Upper lobe of right lung (tissue), 1 donor: ENCODE measurements around the gene CST7. TPM values are rescaled to one million over a fixed set of nuclear protein-coding genes. Genes with fewer than 3 reads are reported as not detected.

Experiments
- ATAC-seq: fragments of 200-7000 bp; cut with Tn5 transposase; one replicate; pipeline ENCODE4 v1.9.1; 2020; ENCODE audit warnings: mild to moderate bottlenecking, moderate library complexity
- DNase-seq: peaks from one replicate; pipeline ENCODE4 v3.0.0-alpha.2; 2020
- H3K27ac ChIP-seq: fragments of 200-600 bp; one replicate; pipeline ENCODE4 v1.8.0; 2022
- H3K27me3 ChIP-seq: fragments of 200-600 bp; one replicate; pipeline ENCODE4 v1.8.0; 2022; ENCODE audit warnings: mild to moderate bottlenecking
- H3K36me3 ChIP-seq: fragments of 200-600 bp; one replicate; pipeline ENCODE4 v1.8.0; 2022
- H3K4me1 ChIP-seq: fragments of 200-600 bp; one replicate; pipeline ENCODE4 v1.8.0; 2022
- H3K4me3 ChIP-seq: fragments of 200-600 bp; one replicate; pipeline ENCODE4 v1.8.0; 2022; ENCODE audit warnings: mild to moderate bottlenecking
- H3K9me3 ChIP-seq: fragments of 200-600 bp; one replicate; pipeline ENCODE4 v1.8.0; 2022
- intact Hi-C: fragments of 100-400 bp; cut with DNase I; formaldehyde crosslinking; loops from one replicate; pipeline ENCODE4 v1.11.0; 2022
- total RNA-seq: library from RNA; stranded (reverse); fragmentation: NEBNext Ultra II Directional; extraction: Animal tissue kit (Norgen Biotek cat#: 25700); gene quantifications from one replicate; pipeline ENCODE4 v1.2.1, GENCODE V29; 2021
- TF ChIP-seq, protein P1 (sequence below): fragments of 200-600 bp; IDR thresholded peaks from one replicate; pipeline ENCODE4 v1.8.0; 2022; ENCODE audit warnings: antibody characterized with exemption
- donor health status: DM: no; HTN: yes; CAD: no; lungs with severe emphysema.

The CST7 gene
- total RNA-seq, 1 donor from 2014 or later = 9.6 TPM

DNA sequence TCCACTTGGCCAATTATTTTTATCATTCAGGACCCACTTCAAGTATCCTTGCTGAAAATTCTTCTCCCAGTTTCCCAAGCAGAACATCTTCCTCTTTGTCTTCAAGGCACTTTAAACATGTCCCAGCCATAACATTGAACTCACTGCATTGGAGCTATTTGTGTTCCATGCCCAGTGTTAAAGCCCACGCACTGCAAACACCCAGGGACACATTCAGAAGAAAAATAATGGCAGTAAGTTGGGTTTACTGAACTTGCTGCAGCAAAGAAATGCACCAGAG is 45.1 kb downstream of the CST7 start:
- no peak overlapping the region for H3K27ac ChIP-seq
- H3K4me1 ChIP-seq = peaks cover 29% of the 10 kb centered on the region
- H3K27me3 ChIP-seq = no peaks in the 10 kb centered on the region
- H3K4me3 ChIP-seq = no peak overlapping the region
- TF ChIP-seq, protein P1, sequence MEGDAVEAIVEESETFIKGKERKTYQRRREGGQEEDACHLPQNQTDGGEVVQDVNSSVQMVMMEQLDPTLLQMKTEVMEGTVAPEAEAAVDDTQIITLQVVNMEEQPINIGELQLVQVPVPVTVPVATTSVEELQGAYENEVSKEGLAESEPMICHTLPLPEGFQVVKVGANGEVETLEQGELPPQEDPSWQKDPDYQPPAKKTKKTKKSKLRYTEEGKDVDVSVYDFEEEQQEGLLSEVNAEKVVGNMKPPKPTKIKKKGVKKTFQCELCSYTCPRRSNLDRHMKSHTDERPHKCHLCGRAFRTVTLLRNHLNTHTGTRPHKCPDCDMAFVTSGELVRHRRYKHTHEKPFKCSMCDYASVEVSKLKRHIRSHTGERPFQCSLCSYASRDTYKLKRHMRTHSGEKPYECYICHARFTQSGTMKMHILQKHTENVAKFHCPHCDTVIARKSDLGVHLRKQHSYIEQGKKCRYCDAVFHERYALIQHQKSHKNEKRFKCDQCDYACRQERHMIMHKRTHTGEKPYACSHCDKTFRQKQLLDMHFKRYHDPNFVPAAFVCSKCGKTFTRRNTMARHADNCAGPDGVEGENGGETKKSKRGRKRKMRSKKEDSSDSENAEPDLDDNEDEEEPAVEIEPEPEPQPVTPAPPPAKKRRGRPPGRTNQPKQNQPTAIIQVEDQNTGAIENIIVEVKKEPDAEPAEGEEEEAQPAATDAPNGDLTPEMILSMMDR = no peak
- no peaks in the 10 kb centered on the region for H3K36me3 ChIP-seq
- no peaks in the 10 kb centered on the region for H3K9me3 ChIP-seq
- no peak for ATAC-seq
- no peak for DNase-seq
- intact Hi-C loops = loop anchor here (10.0 kb wide), 2 partner anchors 181 to 401 kb away; partner anchors contain the start of gene ABHD12

GRCh38 chr20:24994470-24995368 is 45.6 kb downstream of the CST7 start:
- ATAC-seq = peak; percentile 74
- TF ChIP-seq, protein P1 = peak; percentile 91
- H3K27ac ChIP-seq = no peak overlapping the region

DNA sequence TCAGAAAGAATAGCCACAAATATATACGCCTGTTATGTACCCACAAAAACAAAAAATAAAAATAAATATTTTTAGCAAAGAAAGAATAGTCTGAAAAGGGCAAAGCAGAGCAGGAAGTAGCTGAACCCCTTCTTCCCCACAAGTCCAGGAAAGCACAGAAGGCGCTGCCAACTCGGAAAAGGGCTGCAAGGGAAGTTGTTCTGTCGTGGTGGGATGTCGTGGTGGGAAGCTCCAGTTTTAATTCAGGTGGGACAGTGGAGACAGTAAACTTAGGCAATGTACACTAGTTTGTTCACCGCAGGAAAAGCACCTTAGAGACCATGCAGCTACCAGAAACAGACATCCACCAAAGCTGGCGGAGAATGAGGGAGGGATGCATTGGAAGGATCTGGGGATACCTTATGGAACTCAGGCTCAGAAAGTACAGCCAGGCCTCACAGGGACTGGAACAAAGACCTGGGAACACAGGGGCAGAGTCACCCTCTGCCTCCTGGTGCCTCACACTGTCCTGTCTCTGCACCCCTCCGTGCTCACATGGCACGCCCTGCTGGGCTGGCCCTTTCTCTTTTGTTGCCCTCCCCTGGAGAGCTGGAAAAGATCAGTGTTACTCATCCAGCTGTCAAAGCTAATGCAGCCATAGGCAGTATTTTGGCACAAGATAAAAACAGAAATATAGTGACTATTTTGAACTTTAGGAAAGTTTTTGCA is 46.8 kb downstream of the CST7 start:
- Histone ChIP-seq H3K27ac (no peak overlapping the region), H3K27me3 (no peaks in the 10 kb centered on the region), H3K36me3 (no peaks in the 10 kb centered on the region), H3K9me3 (no peaks in the 10 kb centered on the region), H3K4me1 (peaks cover 42% of the 10 kb centered on the region), H3K4me3 (no peak overlapping the region)
- ATAC-seq = no peak
- TF ChIP-seq, protein P1 = no peak
- intact Hi-C loops = loop anchor here (5.0 to 10.0 kb wide), 3 partner anchors 66 to 399 kb away; partner anchors contain the start of gene ABHD12
- peak; percentile 34 for DNase-seq

More at GRCh38 chr20:24994470-24995368, 45.6 kb downstream of the CST7 start:
- intact Hi-C loops = loop anchor here (5.0 to 10.0 kb wide), 3 partner anchors 68 to 400 kb away; partner anchors contain the start of gene ABHD12
- no peak overlapping the region for H3K4me3 ChIP-seq
- no peaks in the 10 kb centered on the region for H3K36me3 ChIP-seq
- H3K27me3 ChIP-seq = no peaks in the 10 kb centered on the region
- no peaks in the 10 kb centered on the region for H3K9me3 ChIP-seq
- H3K4me1 ChIP-seq = peaks cover 31% of the 10 kb centered on the region
- DNase-seq = peak; percentile 79

DNA sequence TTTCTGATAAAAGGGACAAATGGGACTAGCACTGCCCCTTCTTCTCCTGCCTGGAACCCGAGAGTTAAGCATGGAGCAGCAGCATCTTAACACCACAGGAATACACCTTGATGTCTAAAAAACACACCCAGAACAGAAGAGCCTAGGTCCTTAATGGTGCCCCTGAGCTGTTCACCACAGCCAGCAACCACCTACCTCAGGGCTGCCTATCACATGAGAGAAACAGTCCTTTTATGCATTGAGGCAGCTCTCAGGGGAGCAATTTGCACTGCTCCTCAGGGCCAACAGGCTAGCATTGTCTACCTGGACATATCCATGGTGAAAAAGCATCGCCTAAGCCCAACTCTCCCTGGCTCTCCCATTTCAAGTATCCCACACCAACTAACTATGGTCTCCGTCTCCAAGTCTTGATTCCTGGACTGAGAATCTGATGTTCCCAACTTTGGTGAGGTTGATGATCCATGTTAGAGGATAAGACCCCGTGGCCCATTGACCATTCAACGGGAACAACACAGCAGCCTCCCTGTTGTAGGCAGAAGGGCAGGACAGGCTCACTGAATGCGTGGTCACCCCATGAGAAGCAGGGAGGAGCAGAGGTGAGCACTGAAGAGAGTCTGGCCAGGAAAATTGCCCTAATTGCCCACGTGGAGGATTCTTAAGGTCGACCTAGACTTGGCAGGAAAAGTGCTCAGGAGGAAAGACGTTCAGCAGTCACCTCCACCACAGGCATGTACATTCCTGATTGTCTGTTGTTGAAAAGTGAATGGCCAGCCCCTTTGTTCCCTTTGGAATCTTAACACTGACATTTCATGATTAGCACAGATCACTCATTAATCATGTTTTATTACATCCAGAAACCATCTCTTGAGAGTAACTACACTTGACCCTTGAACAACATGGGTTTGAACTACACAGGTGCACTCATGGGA is 47.6 kb downstream of the CST7 start:
- ATAC-seq (no peak), DNase-seq (no peak)
- intact Hi-C loops = loop anchor here (5.0 to 10.0 kb wide), 3 partner anchors 66 to 398 kb away; partner anchors contain the start of gene ABHD12
- TF ChIP-seq, protein P1 = no peak
- no peak overlapping the region for H3K4me3 ChIP-seq
- H3K27ac ChIP-seq = no peak overlapping the region
- no peaks in the 10 kb centered on the region for H3K36me3 ChIP-seq
- peaks cover 34% of the 10 kb centered on the region for H3K4me1 ChIP-seq
- no peaks in the 10 kb centered on the region for H3K9me3 ChIP-seq
- H3K27me3 ChIP-seq = no peaks in the 10 kb centered on the region

DNA sequence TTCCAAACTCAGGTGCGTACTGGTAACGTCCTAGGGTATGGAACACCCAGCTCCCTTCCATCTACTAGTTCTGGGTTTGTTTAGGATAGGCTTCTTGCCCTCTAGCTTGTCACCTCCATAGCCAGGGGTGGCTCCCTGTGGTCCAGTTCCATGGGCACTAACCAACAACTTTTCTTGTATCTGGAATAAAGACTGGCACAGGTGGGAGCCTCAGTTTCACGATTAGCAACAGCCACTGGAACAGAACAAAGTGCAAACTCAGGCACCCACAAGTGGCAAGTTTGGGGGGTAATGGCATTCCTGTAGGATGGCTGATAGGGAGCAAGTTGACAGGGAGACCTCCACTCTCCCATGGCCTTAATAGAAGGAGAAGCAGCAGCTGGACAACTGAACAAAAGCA is 49.1 kb downstream of the CST7 start:
- no peak overlapping the region for H3K4me3 ChIP-seq
- DNase-seq (no peak), ATAC-seq (no peak)
- H3K27ac ChIP-seq = no peak overlapping the region
- intact Hi-C loops = loop anchor here (5.0 to 10.0 kb wide), 3 partner anchors 64 to 397 kb away; partner anchors contain the start of gene ABHD12
- H3K4me1 ChIP-seq = peaks cover 32% of the 10 kb centered on the region
- no peaks in the 10 kb centered on the region for H3K27me3 ChIP-seq
- no peaks in the 10 kb centered on the region for H3K36me3 ChIP-seq
- TF ChIP-seq, protein P1 = no peak
- no peaks in the 10 kb centered on the region for H3K9me3 ChIP-seq
